ENCODE measurements around the gene F5.
"Not testable (repeated sequence)": the region's sequence is repeated elsewhere in the genome, so short reads cannot be mapped to it uniquely, and the experiment has no call there.

The F5 gene

DNA sequence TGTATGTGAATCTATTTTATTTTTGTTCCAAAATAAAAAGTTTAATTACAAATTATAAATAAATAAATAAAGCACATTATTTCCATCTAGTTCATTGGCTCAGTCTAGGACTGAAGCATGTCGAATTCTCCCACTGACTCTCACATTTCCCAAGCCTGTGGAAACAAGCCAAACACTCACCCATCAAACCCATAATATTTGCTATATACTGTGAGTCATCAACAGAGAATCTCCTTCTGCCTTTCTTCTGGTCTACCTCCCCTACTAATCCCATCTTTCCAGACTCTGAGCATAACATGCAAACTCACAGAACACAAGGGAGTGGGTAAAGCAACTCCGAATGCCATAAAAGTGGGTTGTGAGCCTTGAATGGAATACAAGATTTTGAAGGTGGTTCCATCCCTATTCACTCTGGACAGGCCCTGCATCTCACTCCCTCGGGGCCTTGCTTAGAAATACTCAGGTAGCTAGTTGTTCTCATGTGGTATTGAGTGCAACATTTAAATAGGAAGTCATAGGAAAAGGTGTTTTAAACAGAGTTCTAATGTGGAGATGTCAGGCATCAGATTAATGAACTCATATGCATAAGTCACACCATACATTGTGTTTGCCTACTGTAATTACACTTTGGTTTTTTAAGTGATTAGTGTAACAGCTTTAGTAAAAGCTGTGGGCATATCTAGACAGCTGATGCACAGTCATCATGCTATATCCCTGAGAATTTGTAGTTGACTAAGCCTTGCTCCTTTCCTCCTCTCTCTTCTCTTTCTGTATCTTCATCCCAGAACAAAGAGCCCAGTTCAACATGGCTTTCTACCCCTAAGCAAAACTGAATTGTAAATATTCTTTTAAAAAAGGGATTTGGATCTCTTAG lies 47.0 kb downstream of the F5 start:
- no peak for DNase-seq

DNA sequence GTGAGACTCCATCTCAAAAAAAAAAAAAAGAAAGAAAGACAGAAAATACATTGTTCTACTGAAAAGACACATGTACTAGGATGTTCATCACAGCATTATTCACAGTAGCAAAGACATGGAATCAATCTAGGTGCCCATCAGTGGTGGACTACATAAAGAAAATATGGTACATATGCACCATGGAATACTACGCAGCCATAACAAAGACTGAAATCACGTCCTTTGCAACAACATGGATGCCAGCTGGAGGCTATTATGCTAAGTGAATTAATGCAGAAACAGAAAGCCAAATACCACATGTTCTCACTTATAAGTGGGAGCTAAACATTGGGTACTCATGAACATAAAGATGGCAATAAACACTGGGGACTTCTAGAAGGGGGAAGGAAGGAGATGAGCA lies 51.6 kb downstream of the F5 start:
- no peak for DNase-seq

DNA sequence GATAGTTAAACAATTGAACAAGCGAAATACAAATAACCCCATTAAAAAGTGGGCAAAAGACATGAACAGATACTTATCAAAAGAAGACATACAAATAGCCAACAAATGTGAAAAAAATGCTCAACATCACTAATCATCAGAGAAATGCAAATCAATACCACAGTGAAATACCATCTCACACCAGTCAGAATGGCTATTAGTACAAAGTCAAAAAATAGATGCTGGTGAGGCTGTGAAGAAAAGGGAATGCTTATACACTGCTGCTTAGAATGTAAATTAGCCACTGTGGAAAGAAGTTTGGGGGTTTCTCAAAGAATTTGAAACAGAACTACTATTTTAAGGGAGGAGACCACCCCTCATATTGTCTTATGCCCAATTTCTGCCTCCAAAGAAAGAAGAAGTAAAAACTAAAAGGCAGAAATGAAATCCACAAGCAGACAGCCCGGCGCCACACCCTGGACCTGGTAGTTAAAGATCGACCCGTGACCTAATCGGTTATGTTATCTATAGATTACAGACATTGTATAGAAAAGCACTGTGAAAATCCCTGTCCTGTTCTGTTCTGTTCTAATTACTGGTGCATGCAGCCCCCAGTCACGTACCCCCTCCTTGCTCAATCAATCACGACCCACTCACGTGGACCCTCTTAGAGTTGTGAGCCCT lies 52.6 kb downstream of the F5 start:
- DNase-seq, result not testable (repeated sequence)

DNA sequence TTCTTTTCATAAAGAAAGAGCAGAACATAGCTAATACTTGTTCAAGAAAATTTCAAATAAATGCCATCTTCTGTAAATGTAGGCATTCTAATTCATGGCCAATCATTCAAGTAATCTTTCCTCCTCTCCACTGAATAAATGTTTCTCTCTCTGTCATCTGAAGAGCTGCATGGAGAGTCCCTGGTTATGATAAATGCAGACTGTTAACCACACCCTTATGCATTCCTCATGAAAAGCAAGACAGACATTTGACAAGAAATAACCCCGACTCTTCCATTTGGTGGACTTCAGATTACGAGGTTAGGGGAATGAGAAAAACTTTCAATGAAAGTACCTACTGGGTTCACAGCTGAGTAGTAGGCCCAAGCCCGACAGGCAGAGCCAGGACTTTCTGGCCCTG lies 55.8 kb downstream of the F5 start:
- DNase-seq, result no peak

DNA sequence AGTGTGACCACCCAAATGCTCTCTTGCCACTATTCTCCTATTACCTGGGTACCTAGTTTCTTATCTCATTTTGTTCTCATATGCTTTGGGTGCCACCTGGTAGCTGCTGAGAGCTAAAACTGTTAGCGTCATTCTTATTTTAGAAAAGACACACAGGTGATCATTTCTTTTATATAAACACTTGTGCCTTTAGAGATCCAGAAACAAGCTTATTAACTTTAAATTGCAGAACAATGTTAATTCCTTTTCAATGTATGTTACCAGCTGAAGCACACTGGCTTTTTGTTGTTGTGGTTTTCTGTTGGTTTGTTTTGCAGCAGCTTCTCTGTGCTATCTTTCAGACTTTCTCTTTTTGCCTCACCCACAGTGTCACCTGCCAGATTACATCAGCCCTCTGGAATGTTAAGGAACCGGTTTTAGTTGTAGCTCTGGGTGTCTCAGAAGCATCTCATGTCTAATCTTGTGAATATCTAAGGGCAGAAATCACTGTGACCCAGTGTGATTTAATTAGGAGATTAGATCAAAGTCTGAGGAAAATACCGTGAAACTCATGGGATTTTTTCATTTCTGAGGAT lies 57.1 kb downstream of the F5 start:
- peak; percentile 50 to 61 for DNase-seq

DNA sequence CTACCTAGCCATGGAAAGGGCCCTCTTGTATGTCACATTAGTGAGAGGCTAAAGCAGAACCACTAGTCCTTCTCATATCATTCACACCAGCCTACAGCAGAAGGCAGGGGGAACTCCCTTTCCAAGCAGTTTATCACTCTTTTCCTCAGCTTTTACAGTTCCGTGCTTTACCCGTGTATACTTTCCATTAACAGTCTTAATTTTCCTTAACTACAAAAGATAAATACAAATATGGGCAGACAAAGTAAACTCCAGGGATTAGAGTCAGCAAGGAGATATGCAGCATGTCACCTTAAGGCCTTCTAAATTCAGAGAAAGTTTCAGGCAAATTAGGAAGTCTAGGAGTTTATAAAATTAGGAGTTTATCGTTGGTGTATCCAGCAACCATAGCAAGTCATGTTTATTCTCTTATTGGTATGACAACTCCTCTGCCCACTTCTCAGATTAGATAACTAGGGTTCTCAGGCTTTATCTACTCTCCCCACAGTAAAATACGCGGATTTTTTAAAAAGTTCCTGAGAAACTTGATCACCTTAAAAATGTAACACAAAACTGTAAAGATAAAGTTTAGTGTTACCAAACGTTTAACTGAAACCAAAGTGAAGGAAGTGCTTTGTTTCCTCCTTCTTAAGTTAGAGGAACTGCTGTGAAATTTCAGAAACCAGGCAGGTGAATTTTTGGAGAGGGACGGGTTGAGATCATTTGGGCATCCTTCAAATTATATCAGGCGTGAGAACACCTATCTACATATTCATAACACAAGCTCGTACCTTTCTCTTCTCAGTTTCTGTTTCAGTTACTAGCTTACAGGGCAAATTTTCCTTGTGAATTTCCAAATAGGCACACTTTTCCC lies 57.8 kb downstream of the F5 start:
- no peak for DNase-seq

DNA sequence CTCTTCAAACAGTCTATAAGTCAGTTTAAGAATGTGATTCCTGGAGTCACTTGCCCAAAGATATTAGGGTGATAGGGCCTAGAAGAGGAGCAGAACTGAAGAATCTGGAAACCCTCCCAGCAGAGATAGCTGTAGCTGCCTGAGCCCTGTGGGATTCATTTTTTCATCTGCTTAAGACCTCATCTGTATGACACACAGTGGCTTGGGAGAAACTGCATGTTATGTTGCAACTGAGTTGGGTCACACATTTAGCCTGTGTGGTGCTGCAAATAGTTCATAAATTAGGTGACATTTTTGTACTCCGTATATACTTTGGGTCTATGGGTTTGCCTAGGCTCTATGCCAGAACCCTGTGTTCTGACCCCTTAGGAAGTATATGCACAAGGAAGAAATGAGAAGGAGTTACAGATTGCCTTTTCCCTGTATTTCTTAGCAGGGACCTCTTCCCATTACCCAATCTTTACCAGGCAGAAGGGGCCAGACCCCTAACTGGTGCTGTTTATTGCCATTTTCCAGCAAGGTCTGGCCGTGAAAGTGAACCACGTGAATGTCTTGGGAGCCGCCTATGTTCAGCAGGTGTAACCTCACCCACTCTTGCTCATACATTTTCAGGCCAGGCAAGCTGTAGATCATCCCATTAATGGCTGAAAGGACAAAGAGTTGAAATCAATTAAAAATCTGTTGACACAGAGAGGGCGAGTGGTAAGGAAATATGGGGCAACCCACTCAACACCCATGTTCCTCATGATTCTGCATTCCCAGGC lies 58.6 kb downstream of the F5 start:
- DNase-seq, result no peak

DNA sequence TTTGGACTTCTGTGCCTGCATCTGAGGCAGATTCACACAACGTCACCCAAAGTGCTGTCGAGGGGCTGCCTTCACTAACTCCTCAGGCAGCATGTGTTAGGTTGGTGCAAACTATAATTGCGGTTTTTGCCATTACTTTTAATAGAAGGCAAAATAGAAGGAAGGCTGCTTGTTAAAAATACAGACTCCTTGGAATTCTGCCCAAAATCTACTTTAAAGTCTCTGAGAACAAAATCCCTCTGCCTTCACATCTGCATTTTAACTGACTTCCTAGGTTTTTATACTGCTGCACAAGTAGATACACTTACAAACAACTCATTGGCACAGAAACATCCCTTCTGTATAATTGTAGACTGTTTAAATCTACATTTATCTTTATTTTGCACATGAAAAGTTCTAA lies 59.3 kb downstream of the F5 start:
- no peak for DNase-seq

DNA sequence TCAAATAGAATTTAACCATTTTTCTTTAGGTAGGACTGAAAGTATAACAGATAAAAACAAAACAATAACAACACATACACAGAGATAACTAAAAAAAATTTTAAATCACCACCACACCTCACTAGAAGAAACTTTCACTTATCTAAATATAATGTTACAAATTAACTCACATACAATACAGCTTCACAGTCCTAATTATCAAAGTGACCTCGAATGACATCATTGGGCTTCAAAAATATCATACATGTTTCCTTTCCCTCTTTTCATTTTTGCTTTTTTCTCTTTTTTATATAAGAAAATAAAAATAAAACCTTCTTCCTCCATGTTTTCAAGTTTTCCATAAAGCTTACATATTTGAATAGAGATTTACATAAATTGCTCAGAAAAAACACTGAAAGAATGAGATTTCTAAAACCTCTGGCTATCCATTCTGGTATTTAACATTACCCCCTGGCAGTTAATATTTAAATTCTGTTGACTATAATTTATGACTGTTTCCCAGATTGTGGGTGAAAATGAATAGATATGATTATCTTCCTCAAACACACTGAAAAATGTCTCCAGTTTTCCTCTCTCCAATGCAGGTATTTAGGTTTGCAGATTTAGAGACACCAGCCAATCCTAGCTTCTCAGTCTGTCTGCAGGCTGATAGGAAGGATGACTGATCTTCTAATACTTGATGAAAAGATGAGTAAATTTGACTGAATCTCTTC lies 60.0 kb downstream of the F5 start:
- DNase-seq, result no peak

DNA sequence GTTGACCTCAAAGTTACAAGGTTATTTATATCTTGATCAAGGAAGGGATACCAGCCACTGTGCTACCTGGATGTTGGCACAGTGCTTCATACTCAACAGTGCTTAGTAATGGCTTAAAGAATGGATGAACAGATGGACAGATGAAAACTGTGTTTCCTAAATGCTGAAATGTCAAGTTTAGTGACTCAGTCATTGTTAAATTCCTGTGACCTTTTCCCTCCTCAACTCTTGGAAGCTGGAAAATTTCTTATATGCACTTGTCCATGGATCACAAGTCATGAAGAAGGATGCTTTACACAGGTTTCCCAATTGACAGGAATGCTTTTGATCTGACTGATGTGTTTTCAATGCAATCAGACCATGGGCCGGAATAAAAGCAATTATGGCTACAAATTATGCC lies 60.9 kb downstream of the F5 start:
- no peak for DNase-seq

DNA sequence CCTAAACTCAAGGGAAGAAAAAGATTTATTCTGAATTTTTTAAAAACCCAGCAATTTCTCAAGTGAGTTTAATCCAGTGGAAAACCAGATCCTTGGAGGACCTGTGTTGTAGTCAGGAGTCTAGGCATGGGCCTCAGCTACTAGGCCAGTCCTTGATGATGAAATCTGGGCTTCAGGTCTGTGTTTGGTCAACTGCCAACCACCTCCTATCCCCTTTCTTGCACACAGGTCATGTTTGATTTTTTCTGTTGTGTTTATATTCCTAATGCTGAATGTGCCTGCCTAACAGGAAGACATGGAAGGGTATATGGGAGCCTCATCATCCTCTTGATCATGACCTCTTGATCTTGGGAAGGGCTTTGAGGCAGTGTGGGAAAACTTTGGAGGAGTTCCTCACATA lies 62.4 kb downstream of the F5 start:
- DNase-seq, result no peak

DNA sequence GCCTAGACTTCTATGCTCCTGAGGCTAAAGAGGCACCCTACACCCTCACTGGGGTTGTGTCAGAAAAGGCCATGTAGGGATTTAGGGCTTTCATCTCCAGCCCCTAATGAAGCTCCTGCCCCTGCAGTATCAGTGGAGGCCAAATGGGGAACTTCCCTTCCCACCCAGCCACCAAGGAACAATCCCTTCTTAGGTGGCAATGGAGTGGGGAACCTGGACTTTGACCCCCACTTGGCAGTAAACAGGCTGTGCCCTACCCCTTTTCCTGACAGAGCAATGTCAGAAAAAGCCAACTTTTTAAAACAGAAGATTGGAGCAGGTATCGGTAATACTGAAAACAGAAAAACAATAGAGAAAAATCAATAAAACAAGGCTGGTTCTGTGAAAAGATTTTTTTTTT lies 65.1 kb downstream of the F5 start:
- DNase-seq, result no peak

DNA sequence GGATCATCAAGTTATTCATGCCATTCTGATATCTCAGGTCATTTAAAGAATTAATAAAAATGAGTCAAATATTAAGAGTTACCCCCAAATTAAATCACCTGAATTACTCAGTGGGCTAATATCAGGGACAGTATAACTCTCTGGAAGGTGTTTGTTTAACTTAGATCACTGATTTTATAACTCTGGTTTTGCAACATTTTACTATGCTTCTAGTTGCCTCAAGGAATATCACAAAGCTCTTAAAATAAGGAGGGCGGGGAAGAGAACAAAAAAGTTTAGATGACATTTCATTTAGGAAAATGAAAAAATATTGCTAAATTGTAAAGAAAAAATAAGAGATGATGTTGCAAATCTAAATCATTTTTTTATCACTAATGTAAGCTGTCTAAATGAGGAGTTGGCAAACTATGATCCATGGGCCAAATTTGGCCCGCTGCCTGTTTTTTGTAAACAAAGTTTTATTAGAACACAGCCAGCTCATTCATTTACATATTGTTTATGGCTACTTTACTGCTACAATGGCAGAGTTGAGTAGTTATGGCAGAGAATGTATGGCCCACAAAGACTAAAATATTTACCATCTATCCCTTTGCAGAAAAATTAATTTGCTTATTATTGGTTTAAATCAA lies 68.6 kb downstream of the F5 start:
- no peak for DNase-seq

DNA sequence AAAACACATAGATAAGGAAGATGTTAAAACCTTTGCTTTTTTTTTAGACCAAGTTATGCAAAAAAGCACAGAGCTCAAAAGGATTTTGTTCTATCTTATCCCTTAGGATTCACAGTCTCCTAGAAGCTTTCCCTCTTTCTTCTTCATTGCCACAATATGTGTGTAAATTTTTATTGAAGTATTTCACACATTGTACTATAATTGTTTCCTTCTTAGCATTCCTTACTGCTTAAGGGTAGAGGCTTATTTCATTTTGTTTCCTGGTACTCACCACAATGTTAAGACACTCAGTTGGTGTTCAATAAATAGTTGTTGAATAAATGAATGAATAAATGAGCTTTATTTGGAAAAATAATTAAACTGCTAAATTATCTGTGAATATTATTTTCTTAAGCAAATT lies 70.6 kb downstream of the F5 start:
- DNase-seq, result no peak

DNA sequence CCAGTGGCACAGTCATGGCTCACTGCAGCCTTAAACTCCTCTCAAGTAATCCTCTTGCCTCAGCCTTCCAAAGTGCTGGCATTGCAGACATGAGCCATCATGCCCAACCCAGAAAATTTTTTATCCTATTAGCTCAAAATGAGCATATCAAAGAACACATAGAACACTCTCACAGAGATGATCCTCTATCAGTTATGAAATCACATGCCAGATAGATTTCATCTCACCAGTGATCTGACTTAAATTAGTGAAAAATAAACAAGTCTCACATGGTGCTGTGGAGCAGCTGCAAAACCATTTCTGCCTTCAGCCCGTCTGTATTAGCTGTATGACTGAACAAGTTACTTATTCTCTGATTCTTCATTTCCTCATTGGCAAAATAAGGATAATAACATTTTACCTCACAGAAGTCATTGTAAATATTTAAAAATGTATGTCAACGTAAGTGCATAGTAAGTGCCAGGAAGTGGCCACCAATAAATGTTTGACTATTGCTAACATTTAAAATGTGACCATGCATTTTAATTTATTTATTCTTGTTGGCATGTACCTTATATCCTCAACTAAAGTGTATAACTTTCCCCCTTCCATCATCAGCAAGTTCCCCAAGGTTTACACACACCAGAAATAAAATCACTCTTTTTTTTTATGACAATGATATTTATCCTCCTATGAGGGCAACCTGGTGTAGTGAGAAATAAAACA lies 71.6 kb downstream of the F5 start:
- DNase-seq, result no peak

DNA sequence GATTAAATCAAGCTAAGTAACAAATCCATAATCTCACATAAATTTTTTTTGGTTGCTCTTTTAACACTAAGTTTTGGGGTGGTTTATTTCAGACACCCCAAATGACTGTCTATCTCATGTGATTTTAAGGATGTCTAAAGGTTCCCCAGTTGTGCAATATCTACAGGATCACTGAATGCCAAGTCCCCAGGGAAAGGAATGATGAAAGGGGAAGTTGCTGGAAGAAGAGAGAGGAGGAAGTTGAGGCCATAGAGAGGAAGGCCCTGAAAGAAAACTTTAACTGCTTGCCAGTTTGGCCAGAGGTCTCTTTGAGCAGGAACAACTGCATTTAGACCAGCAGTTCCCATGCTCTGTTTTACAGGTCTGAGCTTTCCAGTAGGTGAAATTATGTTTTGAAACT lies 73.1 kb downstream of the F5 start:
- no peak for DNase-seq

DNA sequence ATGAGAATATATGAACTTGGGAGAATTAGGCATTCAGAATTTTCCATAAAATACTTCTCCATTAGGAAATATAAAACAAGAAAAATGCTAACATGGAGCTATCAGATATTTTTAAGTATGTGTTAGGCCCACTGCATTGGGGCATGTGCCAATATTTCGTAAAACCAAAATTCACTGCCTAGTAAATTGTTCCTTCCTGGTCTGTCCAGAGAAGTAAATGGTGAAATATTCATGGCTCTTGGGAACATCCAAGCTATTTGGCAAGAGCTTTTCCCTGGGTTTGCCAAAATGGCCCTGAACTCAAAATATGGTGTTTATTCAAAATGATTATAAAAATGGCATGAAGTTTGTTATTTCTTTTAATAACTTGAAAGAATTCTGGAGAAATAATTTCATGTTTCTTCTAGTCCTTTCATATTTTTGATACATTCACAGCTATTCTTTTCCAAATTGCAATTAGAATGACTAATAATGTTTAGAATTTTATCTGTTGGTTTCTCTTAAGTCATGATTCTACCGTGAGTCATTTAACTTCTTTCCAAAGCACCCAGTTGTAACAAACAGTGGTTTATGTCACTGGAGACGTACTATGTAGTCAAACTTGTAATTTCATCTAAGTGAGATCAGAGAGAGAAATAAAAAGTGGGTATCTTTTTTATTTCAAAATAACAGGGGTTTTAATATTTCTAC lies 74.8 kb downstream of the F5 start:
- DNase-seq, result no peak

DNA sequence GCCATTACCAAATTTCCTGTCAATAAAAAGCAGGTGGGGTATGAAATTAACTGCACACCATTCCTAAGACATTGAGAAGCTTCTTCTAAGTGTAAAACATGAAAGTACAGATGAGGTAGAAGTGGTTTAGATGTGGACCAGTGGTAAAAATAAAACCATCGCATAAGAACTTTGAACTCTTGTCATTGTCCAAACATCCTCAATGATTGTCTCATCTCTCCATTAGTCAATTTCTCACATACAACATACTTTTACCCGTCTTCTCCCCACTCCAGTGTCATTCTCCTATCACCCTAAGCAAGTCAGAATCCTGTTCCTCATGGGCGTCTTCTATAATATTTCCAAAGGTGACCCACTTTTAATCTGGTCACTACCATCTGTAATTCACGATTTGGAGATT lies 76.2 kb downstream of the F5 start:
- no peak for DNase-seq

DNA sequence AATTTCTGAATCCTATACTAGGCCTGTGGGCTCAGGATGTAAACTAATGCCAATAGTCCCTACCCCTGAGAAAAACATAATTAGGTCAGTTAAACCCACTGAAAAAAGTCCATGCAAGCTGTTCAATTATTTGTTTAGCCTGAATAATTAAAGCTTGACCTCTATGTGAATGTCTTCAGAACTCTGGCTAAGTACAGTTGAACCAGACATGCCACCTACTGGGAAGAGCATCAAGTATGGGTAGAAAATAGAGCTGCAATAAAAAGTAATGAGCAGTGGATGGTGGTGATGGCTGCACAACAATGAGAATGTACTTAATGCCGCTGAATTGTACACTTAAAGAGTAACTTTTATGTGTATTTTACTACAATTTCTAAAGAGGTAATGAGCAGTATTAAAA lies 76.9 kb downstream of the F5 start:
- DNase-seq, result peak in 1 of 2 experiments; percentile 7

All from NCI-H526 (cell line).